ENCODE data around the gene UGDH. TPM values are rescaled to one million over a fixed set of nuclear protein-coding genes. Genes with fewer than 3 reads are reported as not detected.

UGDH gene
- total and polyA plus RNA-seq, 4 donors = 33.1 to 241 (median 84.0) TPM

DNA sequence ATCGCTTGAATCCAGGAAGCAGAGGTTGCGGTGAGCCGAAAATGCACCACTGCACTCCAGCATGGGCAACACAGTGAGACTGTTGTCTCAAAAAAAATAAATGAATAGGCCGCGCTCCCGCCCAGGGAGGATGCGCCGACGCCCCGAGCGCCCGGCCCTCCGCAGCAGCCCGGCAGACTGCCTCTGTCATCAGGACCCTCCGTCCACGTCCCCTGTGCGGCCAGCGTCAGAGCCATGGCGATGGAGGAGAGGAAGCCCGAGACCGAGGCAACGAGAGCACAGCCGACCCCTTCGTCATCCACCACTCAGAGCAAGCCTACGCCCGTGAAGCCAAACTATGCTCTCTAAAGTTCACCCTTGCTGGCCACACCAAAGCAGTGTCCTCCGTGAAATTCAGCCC lies 47.0 kb downstream of the UGDH start:
- H3K4me3 ChIP-seq (ENCODE audit: low read depth in 1 of 3, low read length in 3 of 3) = no peak overlapping the region
- TF ChIP-seq FOXA1 (IDR thresholded peaks at IDR 0.05) = no peak
- TF ChIP-seq, protein P1, sequence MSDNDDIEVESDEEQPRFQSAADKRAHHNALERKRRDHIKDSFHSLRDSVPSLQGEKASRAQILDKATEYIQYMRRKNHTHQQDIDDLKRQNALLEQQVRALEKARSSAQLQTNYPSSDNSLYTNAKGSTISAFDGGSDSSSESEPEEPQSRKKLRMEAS (IDR thresholded peaks at IDR 0.05) = no peak
- no peak for TF ChIP-seq RXRA (IDR thresholded peaks at IDR 0.05)
- TF ChIP-seq, protein P2, sequence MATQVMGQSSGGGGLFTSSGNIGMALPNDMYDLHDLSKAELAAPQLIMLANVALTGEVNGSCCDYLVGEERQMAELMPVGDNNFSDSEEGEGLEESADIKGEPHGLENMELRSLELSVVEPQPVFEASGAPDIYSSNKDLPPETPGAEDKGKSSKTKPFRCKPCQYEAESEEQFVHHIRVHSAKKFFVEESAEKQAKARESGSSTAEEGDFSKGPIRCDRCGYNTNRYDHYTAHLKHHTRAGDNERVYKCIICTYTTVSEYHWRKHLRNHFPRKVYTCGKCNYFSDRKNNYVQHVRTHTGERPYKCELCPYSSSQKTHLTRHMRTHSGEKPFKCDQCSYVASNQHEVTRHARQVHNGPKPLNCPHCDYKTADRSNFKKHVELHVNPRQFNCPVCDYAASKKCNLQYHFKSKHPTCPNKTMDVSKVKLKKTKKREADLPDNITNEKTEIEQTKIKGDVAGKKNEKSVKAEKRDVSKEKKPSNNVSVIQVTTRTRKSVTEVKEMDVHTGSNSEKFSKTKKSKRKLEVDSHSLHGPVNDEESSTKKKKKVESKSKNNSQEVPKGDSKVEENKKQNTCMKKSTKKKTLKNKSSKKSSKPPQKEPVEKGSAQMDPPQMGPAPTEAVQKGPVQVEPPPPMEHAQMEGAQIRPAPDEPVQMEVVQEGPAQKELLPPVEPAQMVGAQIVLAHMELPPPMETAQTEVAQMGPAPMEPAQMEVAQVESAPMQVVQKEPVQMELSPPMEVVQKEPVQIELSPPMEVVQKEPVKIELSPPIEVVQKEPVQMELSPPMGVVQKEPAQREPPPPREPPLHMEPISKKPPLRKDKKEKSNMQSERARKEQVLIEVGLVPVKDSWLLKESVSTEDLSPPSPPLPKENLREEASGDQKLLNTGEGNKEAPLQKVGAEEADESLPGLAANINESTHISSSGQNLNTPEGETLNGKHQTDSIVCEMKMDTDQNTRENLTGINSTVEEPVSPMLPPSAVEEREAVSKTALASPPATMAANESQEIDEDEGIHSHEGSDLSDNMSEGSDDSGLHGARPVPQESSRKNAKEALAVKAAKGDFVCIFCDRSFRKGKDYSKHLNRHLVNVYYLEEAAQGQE (IDR thresholded peaks at IDR 0.05) = no peak
- TF ChIP-seq TAF1 (conservative IDR thresholded peaks at IDR 0.05) = no peak
- no peak for TF ChIP-seq SP1 (IDR thresholded peaks at IDR 0.05)
- TF ChIP-seq, protein P3, sequence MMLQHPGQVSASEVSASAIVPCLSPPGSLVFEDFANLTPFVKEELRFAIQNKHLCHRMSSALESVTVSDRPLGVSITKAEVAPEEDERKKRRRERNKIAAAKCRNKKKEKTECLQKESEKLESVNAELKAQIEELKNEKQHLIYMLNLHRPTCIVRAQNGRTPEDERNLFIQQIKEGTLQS (IDR thresholded peaks at IDR 0.05) = no peak
- no peak for TF ChIP-seq FOXA2 (IDR thresholded peaks at IDR 0.05)
- TF ChIP-seq RAD21 (IDR thresholded peaks at IDR 0.05) = no peak
- no peak for TF ChIP-seq NR2F2 (IDR thresholded peaks at IDR 0.05)
- TF ChIP-seq JUND (IDR thresholded peaks at IDR 0.05) = no peak
- no peak for TF ChIP-seq HNF4G (IDR thresholded peaks at IDR 0.05)
- TF ChIP-seq, protein P4, sequence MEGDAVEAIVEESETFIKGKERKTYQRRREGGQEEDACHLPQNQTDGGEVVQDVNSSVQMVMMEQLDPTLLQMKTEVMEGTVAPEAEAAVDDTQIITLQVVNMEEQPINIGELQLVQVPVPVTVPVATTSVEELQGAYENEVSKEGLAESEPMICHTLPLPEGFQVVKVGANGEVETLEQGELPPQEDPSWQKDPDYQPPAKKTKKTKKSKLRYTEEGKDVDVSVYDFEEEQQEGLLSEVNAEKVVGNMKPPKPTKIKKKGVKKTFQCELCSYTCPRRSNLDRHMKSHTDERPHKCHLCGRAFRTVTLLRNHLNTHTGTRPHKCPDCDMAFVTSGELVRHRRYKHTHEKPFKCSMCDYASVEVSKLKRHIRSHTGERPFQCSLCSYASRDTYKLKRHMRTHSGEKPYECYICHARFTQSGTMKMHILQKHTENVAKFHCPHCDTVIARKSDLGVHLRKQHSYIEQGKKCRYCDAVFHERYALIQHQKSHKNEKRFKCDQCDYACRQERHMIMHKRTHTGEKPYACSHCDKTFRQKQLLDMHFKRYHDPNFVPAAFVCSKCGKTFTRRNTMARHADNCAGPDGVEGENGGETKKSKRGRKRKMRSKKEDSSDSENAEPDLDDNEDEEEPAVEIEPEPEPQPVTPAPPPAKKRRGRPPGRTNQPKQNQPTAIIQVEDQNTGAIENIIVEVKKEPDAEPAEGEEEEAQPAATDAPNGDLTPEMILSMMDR (IDR thresholded peaks at IDR 0.05; ENCODE audit: low read depth, low read length, missing input control) = no peak
- DNase-seq (ENCODE audit: low spot score) = no peak
- no peaks in the 10 kb centered on the region for H3K27me3 ChIP-seq (ENCODE audit: control insufficient read depth in 4 of 4, insufficient read depth in 4 of 4, low read length in 3 of 4)
- H3K4me1 ChIP-seq (ENCODE audit: control insufficient read depth in 4 of 4, insufficient read depth in 4 of 4, low read length in 3 of 4) = no peaks in the 10 kb centered on the region
- H3K27ac ChIP-seq (ENCODE audit: low read depth in 1 of 2, low read length in 2 of 2) = no peak overlapping the region
- H3K9ac ChIP-seq (ENCODE audit: low read depth in 1 of 2, low read length in 2 of 2) = no peak overlapping the region
- peaks cover 0 to 4% (median 0%) of the 10 kb centered on the region in 4 donors for H3K36me3 ChIP-seq (ENCODE audit: control insufficient read depth in 4 of 4, insufficient read depth in 3 of 4, low read depth in 1 of 4, low read length in 3 of 4)
- H3K9me3 ChIP-seq (ENCODE audit: control insufficient read depth in 4 of 4, low read length in 3 of 4) = no peaks in the 10 kb centered on the region
- 97% methylated on average over 27 of the region's 27 CpGs for WGBS

DNA sequence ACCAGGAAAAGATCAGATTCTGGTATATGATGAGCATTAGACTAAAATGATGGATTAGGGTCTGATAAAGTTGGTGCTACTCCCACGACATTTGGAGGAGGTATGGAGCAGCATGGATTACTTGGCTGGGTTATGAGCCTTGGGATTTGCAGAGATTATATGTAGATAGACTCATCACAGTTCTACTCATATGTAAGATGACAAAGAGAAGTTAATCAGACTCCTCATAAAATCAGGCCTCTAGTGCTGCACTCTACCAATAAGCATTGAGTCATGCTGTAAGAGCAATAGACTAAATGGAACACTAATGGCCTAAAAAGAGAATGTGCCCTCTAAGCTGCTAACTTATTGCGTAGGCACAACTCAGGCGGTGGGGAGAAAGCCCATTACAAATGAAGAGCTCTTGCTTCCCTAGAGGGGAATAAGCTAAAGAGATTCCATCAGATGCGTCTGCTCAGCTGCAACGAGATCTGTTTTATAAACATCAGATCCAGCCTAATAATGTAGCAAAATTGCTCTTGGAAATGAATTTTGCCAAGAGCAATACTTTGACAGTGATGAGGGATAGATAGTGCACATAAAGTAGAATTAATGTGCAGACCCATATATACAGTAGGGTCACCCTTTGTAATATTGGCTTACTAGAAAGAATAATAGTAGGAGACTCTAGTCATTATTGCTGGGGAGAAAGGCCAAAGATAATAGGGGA lies 50.9 kb downstream of the UGDH start:
- no peak overlapping the region for H3K9ac ChIP-seq (ENCODE audit: low read depth in 1 of 2, low read length in 2 of 2)
- H3K4me3 ChIP-seq (ENCODE audit: low read depth in 1 of 3, low read length in 3 of 3) = no peak overlapping the region
- WGBS = 89% methylated on average over 5 of the region's 5 CpGs
- no peak overlapping the region for H3K27ac ChIP-seq (ENCODE audit: low read depth in 1 of 2, low read length in 2 of 2)
- H3K27me3 ChIP-seq (ENCODE audit: control insufficient read depth in 4 of 4, insufficient read depth in 4 of 4, low read length in 3 of 4) = no peaks in the 10 kb centered on the region
- peaks cover 0 to 5% (median 2%) of the 10 kb centered on the region in 4 donors for H3K36me3 ChIP-seq (ENCODE audit: control insufficient read depth in 4 of 4, insufficient read depth in 3 of 4, low read depth in 1 of 4, low read length in 3 of 4)
- H3K4me1 ChIP-seq (ENCODE audit: control insufficient read depth in 4 of 4, insufficient read depth in 4 of 4, low read length in 3 of 4) = peaks cover 2 to 9% (median 6%) of the 10 kb centered on the region in 4 donors
- no peaks in the 10 kb centered on the region for H3K9me3 ChIP-seq (ENCODE audit: control insufficient read depth in 4 of 4, low read length in 3 of 4)
- DNase-seq (ENCODE audit: low spot score) = no peak
- TF ChIP-seq SP1 (IDR thresholded peaks at IDR 0.05) = no peak
- TF ChIP-seq HNF4G (IDR thresholded peaks at IDR 0.05) = no peak
- TF ChIP-seq JUND (IDR thresholded peaks at IDR 0.05) = no peak
- TF ChIP-seq HNF4A (conservative IDR thresholded peaks at IDR 0.05) = no peak
- TF ChIP-seq FOXA1 (IDR thresholded peaks at IDR 0.05) = no peak
- no peak for TF ChIP-seq FOXA2 (IDR thresholded peaks at IDR 0.05)
- TF ChIP-seq, protein P1 (IDR thresholded peaks at IDR 0.05) = no peak
- TF ChIP-seq, protein P5, sequence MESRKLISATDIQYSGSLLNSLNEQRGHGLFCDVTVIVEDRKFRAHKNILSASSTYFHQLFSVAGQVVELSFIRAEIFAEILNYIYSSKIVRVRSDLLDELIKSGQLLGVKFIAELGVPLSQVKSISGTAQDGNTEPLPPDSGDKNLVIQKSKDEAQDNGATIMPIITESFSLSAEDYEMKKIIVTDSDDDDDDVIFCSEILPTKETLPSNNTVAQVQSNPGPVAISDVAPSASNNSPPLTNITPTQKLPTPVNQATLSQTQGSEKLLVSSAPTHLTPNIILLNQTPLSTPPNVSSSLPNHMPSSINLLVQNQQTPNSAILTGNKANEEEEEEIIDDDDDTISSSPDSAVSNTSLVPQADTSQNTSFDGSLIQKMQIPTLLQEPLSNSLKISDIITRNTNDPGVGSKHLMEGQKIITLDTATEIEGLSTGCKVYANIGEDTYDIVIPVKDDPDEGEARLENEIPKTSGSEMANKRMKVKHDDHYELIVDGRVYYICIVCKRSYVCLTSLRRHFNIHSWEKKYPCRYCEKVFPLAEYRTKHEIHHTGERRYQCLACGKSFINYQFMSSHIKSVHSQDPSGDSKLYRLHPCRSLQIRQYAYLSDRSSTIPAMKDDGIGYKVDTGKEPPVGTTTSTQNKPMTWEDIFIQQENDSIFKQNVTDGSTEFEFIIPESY (IDR thresholded peaks at IDR 0.05) = no peak
- no peak for TF ChIP-seq TAF1 (conservative IDR thresholded peaks at IDR 0.05)
- TF ChIP-seq, protein P3 (IDR thresholded peaks at IDR 0.05) = no peak
- TF ChIP-seq NR2F2 (IDR thresholded peaks at IDR 0.05) = no peak
- TF ChIP-seq, protein P2 (IDR thresholded peaks at IDR 0.05) = no peak
- no peak for TF ChIP-seq GABPA (IDR thresholded peaks at IDR 0.05 in 1 of 2, conservative IDR thresholded peaks at IDR 0.05 in 1 of 2)
- no peak for TF ChIP-seq EGR1 (IDR thresholded peaks at IDR 0.05; ENCODE audit: low read depth in 2 of 2)

Data from liver (tissue), 9 donors.